Measurements from ENCODE around the gene TMEM183A.

Gene TMEM183A

GRCh38 chr1:203035111-203036000 lies 28.2 kb downstream of the TMEM183A start:
- ChIA-PET CTCF (interaction anchor here (1.0 to 10.0 kb wide), 16 partner anchors 8 to 376 kb away, joined by 3 to 174 read pairs (median 4); partner anchors contain the start of gene PPFIA4), POLR2A (interaction anchor here (0.6 to 1.0 kb wide), 2 partner anchors 9 to 39 kb away, joined by 4 read pairs; partner anchors contain the start of gene PPFIA4)
- DNase-seq (ENCODE audit: extremely low spot score), result no peak
- TF ChIP-seq CTCF (IDR thresholded peaks at IDR 0.05; ENCODE audit: control extremely low read depth, extremely low read depth, low read depth, missing control alignments), result no peak

- POLR2A ChIA-PET, result interaction anchor here (0.5 to 1.0 kb wide), 2 partner anchors 10 to 16 kb away, joined by 4 to 5 read pairs; partner anchors contain the start of gene PPFIA4
- CTCF ChIA-PET, result interaction anchor here (0.9 to 10.0 kb wide), 10 partner anchors 8 to 233 kb away, joined by 3 to 174 read pairs (median 4); partner anchors contain the start of gene PPFIA4
Observed at GRCh38 chr1:203036135-203036534, 29.0 kb downstream of the TMEM183A start.

GRCh38 chr1:203036537-203036936 lies 29.4 kb downstream of the TMEM183A start:
- TF ChIP-seq CTCF (IDR thresholded peaks at IDR 0.05; ENCODE audit: control extremely low read depth, extremely low read depth, low read depth, missing control alignments), result no peak
- ChIA-PET POLR2A (interaction anchor here (0.5 to 1.0 kb wide), 2 partner anchors 10 to 16 kb away, joined by 4 to 5 read pairs; partner anchors contain the start of gene PPFIA4), CTCF (interaction anchor here (0.9 to 10.0 kb wide), 9 partner anchors 9 to 233 kb away, joined by 3 to 174 read pairs (median 4); partner anchors contain the start of gene PPFIA4)
- DNase-seq (ENCODE audit: extremely low spot score), result no peak

More at GRCh38 chr1:203036135-203036534, 29.0 kb downstream of the TMEM183A start:
- DNase-seq (ENCODE audit: extremely low spot score), result no peak
- no peak for TF ChIP-seq CTCF (IDR thresholded peaks at IDR 0.05; ENCODE audit: control extremely low read depth, extremely low read depth, low read depth, missing control alignments)

- POLR2A ChIA-PET, result no interaction called here
- DNase-seq (ENCODE audit: extremely low spot score), result no peak
- CTCF ChIA-PET, result interaction anchor here (1.3 to 10.0 kb wide), 8 partner anchors 10 to 233 kb away, joined by 3 to 174 read pairs (median 52); partner anchors contain the start of gene PPFIA4
- TF ChIP-seq CTCF (IDR thresholded peaks at IDR 0.05; ENCODE audit: control extremely low read depth, extremely low read depth, low read depth, missing control alignments), result no peak
Observed at GRCh38 chr1:203037509-203038190, 30.5 kb downstream of the TMEM183A start.

GRCh38 chr1:203038217-203038741 lies 31.1 kb downstream of the TMEM183A start:
- no peak for DNase-seq (ENCODE audit: extremely low spot score)
- TF ChIP-seq CTCF (IDR thresholded peaks at IDR 0.05; ENCODE audit: control extremely low read depth, extremely low read depth, low read depth, missing control alignments), result no peak
- CTCF ChIA-PET, result interaction anchor here (1.0 to 10.0 kb wide), 20 partner anchors 11 to 262 kb away, joined by 3 to 174 read pairs (median 8); partner anchors contain the start of genes CHIT1 and PPFIA4
- POLR2A ChIA-PET, result no interaction called here
